HEK293T (cell line): Measurements from ENCODE around the gene BMP6.

Source experiments
- ARNT ChIP-seq: fragments of 450-650 bp; IDR thresholded peaks from 2 replicates; pipeline ENCODE4 v1.6.1; 2017; ENCODE audit warnings: mild to moderate bottlenecking
- BHLHE40 ChIP-seq: fragments of 450-650 bp; IDR thresholded peaks from 2 replicates; pipeline ENCODE4 v1.6.1; 2016; ENCODE audit warnings: mild to moderate bottlenecking, moderate library complexity, borderline replicate concordance
- CTBP1 ChIP-seq: fragments of 450-650 bp; IDR thresholded peaks from 2 replicates; pipeline ENCODE4 v1.6.1; 2016; ENCODE audit warnings: borderline replicate concordance
- ELF4 ChIP-seq: fragments of 450-650 bp; IDR thresholded peaks from 2 replicates; pipeline ENCODE4 v1.6.1; 2017; ENCODE audit warnings: antibody characterized with exemption
- FOXK2 ChIP-seq: fragments of 450-650 bp; IDR thresholded peaks from 2 replicates; pipeline ENCODE4 v1.6.1; 2016; ENCODE audit warnings: mild to moderate bottlenecking
- FOXM1 ChIP-seq: fragments of 450-650 bp; IDR thresholded peaks from 2 replicates; pipeline ENCODE4 v1.6.1; 2017; ENCODE audit warnings: mild to moderate bottlenecking, borderline replicate concordance
- NFRKB ChIP-seq: fragments of 450-650 bp; IDR thresholded peaks from 2 replicates; pipeline ENCODE4 v1.6.1; 2016; ENCODE audit warnings: mild to moderate bottlenecking, moderate library complexity
- SP1 ChIP-seq: fragments of 450-650 bp; IDR thresholded peaks from 2 replicates; pipeline ENCODE4 v1.6.1; 2017
- SUZ12 ChIP-seq: fragments of 450-650 bp; IDR thresholded peaks from 2 replicates; pipeline ENCODE4 v1.6.1; 2016; ENCODE audit warnings: mild to moderate bottlenecking
- TARDBP ChIP-seq: fragments of 450-650 bp; IDR thresholded peaks from 2 replicates; pipeline ENCODE4 v1.6.1; 2016
- ZNF384 ChIP-seq: fragments of 450-650 bp; IDR thresholded peaks from 2 replicates; pipeline ENCODE4 v1.6.1; 2016
- TF ChIP-seq, protein P1 (sequence below): fragments of 450-650 bp; IDR thresholded peaks from 2 replicates; pipeline ENCODE4 v1.6.1; 2016

- TF ChIP-seq BHLHE40 (no peak), NFRKB (no peak), ARNT (no peak), FOXK2 (no peak), CTBP1 (no peak), SP1 (no peak), ZNF384 (no peak), SUZ12 (no peak), TARDBP (no peak), ELF4 (no peak), FOXM1 (no peak)
- TF ChIP-seq, protein P1, sequence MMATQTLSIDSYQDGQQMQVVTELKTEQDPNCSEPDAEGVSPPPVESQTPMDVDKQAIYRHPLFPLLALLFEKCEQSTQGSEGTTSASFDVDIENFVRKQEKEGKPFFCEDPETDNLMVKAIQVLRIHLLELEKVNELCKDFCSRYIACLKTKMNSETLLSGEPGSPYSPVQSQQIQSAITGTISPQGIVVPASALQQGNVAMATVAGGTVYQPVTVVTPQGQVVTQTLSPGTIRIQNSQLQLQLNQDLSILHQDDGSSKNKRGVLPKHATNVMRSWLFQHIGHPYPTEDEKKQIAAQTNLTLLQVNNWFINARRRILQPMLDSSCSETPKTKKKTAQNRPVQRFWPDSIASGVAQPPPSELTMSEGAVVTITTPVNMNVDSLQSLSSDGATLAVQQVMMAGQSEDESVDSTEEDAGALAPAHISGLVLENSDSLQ = no peak
Observed at GRCh38 chr6:7770601-7771000, 44.7 kb downstream of the BMP6 start.
